Neural cell (in vitro differentiated cells): ENCODE results near the gene CD180.

Source experiments
- CTCF ChIP-seq: fragments of 450-650 bp; IDR thresholded peaks from 2 replicates; pipeline ENCODE4 v1.5.1; 2014; ENCODE audit warnings: antibody characterized with exemption, mild to moderate bottlenecking, moderate library complexity; ENCODE audit not compliant: poor library complexity, severe bottlenecking
- EZH2 ChIP-seq: fragments of 200-600, 300-800 bp; shearing (Covaris generic), sonication (generic); IDR thresholded peaks from 2 replicates; pipeline ENCODE4 v1.6.1; 2014; ENCODE audit warnings: antibody characterized with exemption, low read length, borderline replicate concordance, mild to moderate bottlenecking; ENCODE audit not compliant: insufficient read depth, poor library complexity, severe bottlenecking
- POLR2AphosphoS5 ChIP-seq: IDR thresholded peaks from 2 replicates; pipeline ENCODE4 v1.6.1; 2012
- RAD21 ChIP-seq: fragments of 450-650 bp; conservative IDR thresholded peaks from 2 replicates; pipeline ENCODE4 v1.6.1; 2014; ENCODE audit warnings: antibody characterized with exemption, mild to moderate bottlenecking, moderate library complexity

DNA sequence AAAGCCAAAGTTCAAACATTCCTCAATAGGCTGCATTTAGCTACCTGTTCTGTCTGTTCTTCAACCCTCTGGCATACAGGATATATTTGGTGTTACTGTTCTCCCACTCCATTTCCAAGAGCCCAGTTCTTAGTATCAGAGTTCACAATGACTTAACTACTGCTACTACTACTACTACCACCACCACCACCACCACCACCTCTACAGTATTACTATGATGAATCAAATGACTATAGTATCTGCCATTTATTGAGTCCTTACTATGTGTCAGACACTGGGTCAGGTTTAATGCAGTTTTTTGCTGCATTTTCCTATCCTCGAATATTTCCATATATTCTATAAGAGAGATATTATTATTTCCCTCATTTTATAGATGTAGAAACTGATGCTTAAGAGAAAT, 937 bp upstream of the CD180 start:
- TF ChIP-seq CTCF, result no peak
- no peak for TF ChIP-seq EZH2
- no peak for TF ChIP-seq RAD21
- no peak for TF ChIP-seq POLR2AphosphoS5
